MM.1S (cell line): ENCODE data around the gene YTHDF2.

Source experiments
- CTCF ChIP-seq: fragments of 300-600 bp; sonication (generic); IDR thresholded peaks from 2 replicates; pipeline ENCODE4 v1.5.1; 2016; ENCODE audit warnings: antibody characterized with exemption, low read length, mixed read lengths
- EZH2 ChIP-seq: fragments of 300-600 bp; sonication (generic); optimal IDR thresholded peaks from 2 replicates; pipeline ENCODE3; 2017; ENCODE audit warnings: low read depth, mild to moderate bottlenecking, antibody characterized with exemption, low read length, mixed read lengths
- EZH2phosphoT487 ChIP-seq: fragments of 300-600 bp; sonication (generic); IDR thresholded peaks from 2 replicates; pipeline ENCODE4 v1.6.1; 2018; ENCODE audit warnings: antibody characterized with exemption, low read length

GRCh38 chr1:28790377-28791035 lies 53.8 kb downstream of the YTHDF2 start:
- TF ChIP-seq EZH2: no peak
- no peak for TF ChIP-seq CTCF
- TF ChIP-seq EZH2phosphoT487: no peak
